Endodermal cell (in vitro differentiated cells): ENCODE measurements around the gene NSL1. TPM values are rescaled to one million over a fixed set of nuclear protein-coding genes. Genes with fewer than 3 reads are reported as not detected.

Experiments
- DNase-seq: peaks from one replicate; pipeline ENCODE4 v3.0.0-alpha.2; 2017
- H3K27ac ChIP-seq: 2 replicates; pipeline ENCODE4 v1.5.1; 2013; ENCODE audit warnings: mild to moderate bottlenecking, low read depth, low read length, moderate library complexity
- H3K27me3 ChIP-seq: 2 replicates; pipeline ENCODE4 v1.6.1; 2013; ENCODE audit warnings: mild to moderate bottlenecking, low read length, moderate library complexity; ENCODE audit not compliant: insufficient read depth, control insufficient read depth, poor library complexity, severe bottlenecking
- H3K36me3 ChIP-seq: 2 replicates; pipeline ENCODE4 v1.7.0; 2013; ENCODE audit warnings: mild to moderate bottlenecking, low read length, moderate library complexity; ENCODE audit not compliant: control insufficient read depth, insufficient read depth
- H3K4me1 ChIP-seq: one replicate; pipeline ENCODE4 v1.7.0; 2013; ENCODE audit warnings: low read length; ENCODE audit not compliant: control insufficient read depth, insufficient read depth
- H3K4me3 ChIP-seq: 2 replicates; pipeline ENCODE4 v1.5.1; 2013; ENCODE audit warnings: mild to moderate bottlenecking, low read length, moderate library complexity
- H3K9ac ChIP-seq: 2 replicates; pipeline ENCODE4 v1.6.1; 2013; ENCODE audit warnings: mild to moderate bottlenecking, low read length, moderate library complexity; ENCODE audit not compliant: poor library complexity, severe bottlenecking; ENCODE audit errors: extremely low read depth
- H3K9me3 ChIP-seq: 2 replicates; pipeline ENCODE4 v1.6.1; 2013; ENCODE audit warnings: mild to moderate bottlenecking, low read length, moderate library complexity; ENCODE audit not compliant: control insufficient read depth
- H3K27ac Mint-ChIP-seq: 2 replicates; pipeline ENCODE4 v1.8.0; 2020; ENCODE audit warnings: mixed read lengths
- H3K27me3 Mint-ChIP-seq: 2 replicates; pipeline ENCODE4 v1.8.0; 2021; ENCODE audit warnings: mild to moderate bottlenecking, mixed read lengths; ENCODE audit not compliant: insufficient read depth
- H3K36me3 Mint-ChIP-seq: 2 replicates; pipeline ENCODE4 v1.8.0; 2020; ENCODE audit warnings: low read depth, mixed read lengths
- H3K4me1 Mint-ChIP-seq: 2 replicates; pipeline ENCODE4 v1.8.0; 2020; ENCODE audit warnings: mixed read lengths
- H3K4me3 Mint-ChIP-seq: 2 replicates; pipeline ENCODE4 v1.8.0; 2020; ENCODE audit warnings: mild to moderate bottlenecking, moderate library complexity, mixed read lengths
- H3K9me3 Mint-ChIP-seq: 2 replicates; pipeline ENCODE4 v1.8.0; 2020; ENCODE audit warnings: mild to moderate bottlenecking, mixed read lengths
- CTCF ChIP-seq: fragments of 200-600 bp; sonication (generic); conservative IDR thresholded peaks from 2 replicates; pipeline ENCODE4 v1.5.0; 2021; ENCODE audit warnings: antibody characterized with exemption, mild to moderate bottlenecking
- WGBS, 2 experiments: methylation state at CpG; one replicate each; pipeline versions ENCODE4 v1.1.5 to v1.1.7; 2013; ENCODE audit warnings: missing lambda C conversion rate in 2 of 2, mixed read lengths in 1 of 2; ENCODE audit not compliant: insufficient coverage in 1 of 2, insufficient read length in 1 of 2; 5-methylcytosine and 5-hydroxymethylcytosine counted together
- total RNA-seq, 2 donors: library from RNA; stranded (reverse); fragmentation: NEBNext Ultra II Directional in 1 of 2; extraction: Animal tissue kit (Norgen Biotek cat#: 25700) in 1 of 2; gene quantifications; 2 replicates in 1 of 2; 3 replicates in 1 of 2; pipeline ENCODE4 v1.2.1, GENCODE V29; 2021

The NSL1 gene
- total RNA-seq, 2 donors from 2014 or later = 47.6 to 57.7 TPM

GRCh38 chr1:212794561-212795014 lies 3.0 kb upstream of the NSL1 start:
- H3K9ac ChIP-seq = no peak overlapping the region
- H3K27me3 Mint-ChIP-seq = no peaks in the 10 kb centered on the region
- H3K36me3 Mint-ChIP-seq = peaks cover 26% of the 10 kb centered on the region
- no peaks in the 10 kb centered on the region for H3K27me3 ChIP-seq
- TF ChIP-seq CTCF = no peak
- H3K9me3 ChIP-seq = no peaks in the 10 kb centered on the region
- peak overlapping the region; percentile 23 for H3K27ac Mint-ChIP-seq
- no peak overlapping the region for H3K4me3 ChIP-seq
- no peaks in the 10 kb centered on the region for H3K9me3 Mint-ChIP-seq
- peak overlapping the region; percentile 0 for H3K4me3 Mint-ChIP-seq
- WGBS, 2 experiments = 88 to 94% methylated on average over 1 of the region's 1 CpG
- no peak overlapping the region for H3K27ac ChIP-seq
- DNase-seq = no peak
- no peaks in the 10 kb centered on the region for H3K4me1 ChIP-seq
- H3K36me3 ChIP-seq = peaks cover 13% of the 10 kb centered on the region
- H3K4me1 Mint-ChIP-seq = peaks cover 20% of the 10 kb centered on the region

- peak overlapping the region; percentile 96 for H3K27ac Mint-ChIP-seq
- peak overlapping the region; percentile 80 for H3K27ac ChIP-seq
- DNase-seq = no peak
- TF ChIP-seq CTCF = no peak
- 28 to 31% methylated on average over 9 to 15 of the region's 16 CpGs for WGBS, 2 experiments
- peaks cover 18% of the 10 kb centered on the region for H3K36me3 Mint-ChIP-seq
- H3K4me3 ChIP-seq = peak overlapping the region; percentile 92
- H3K4me3 Mint-ChIP-seq = peak overlapping the region; percentile 95
- peaks cover 9% of the 10 kb centered on the region for H3K36me3 ChIP-seq
- H3K4me1 ChIP-seq = no peaks in the 10 kb centered on the region
- H3K4me1 Mint-ChIP-seq = peaks cover 23% of the 10 kb centered on the region
- H3K27me3 ChIP-seq = no peaks in the 10 kb centered on the region
- no peaks in the 10 kb centered on the region for H3K9me3 Mint-ChIP-seq
- H3K9me3 ChIP-seq = no peaks in the 10 kb centered on the region
- no peaks in the 10 kb centered on the region for H3K27me3 Mint-ChIP-seq
- peak overlapping the region; percentile 83 for H3K9ac ChIP-seq
Measured at GRCh38 chr1:212792396-212792908, 875 bp upstream of the NSL1 start.

- Mint-ChIP-seq H3K36me3 (peaks cover 22% of the 10 kb centered on the region), H3K27ac (peak overlapping the region; percentile 96), H3K27me3 (no peaks in the 10 kb centered on the region), H3K4me3 (peak overlapping the region; percentile 95), H3K9me3 (no peaks in the 10 kb centered on the region), H3K4me1 (peaks cover 23% of the 10 kb centered on the region)
- no peak for DNase-seq
- no peaks in the 10 kb centered on the region for H3K4me1 ChIP-seq
- H3K9me3 ChIP-seq = no peaks in the 10 kb centered on the region
- H3K27ac ChIP-seq = peak overlapping the region; percentile 65
- no peaks in the 10 kb centered on the region for H3K27me3 ChIP-seq
- H3K9ac ChIP-seq = peak overlapping the region; percentile 83
- no peak for TF ChIP-seq CTCF
- 0% methylated on average over 15 to 22 of the region's 22 CpGs for WGBS, 2 experiments
- H3K4me3 ChIP-seq = peak overlapping the region; percentile 92
- peaks cover 14% of the 10 kb centered on the region for H3K36me3 ChIP-seq
Measured at GRCh38 chr1:212791261-212791675, 309 bp downstream of the NSL1 start.
